ENCODE data around the gene LBX2. TPM values are rescaled to one million over a fixed set of nuclear protein-coding genes. Genes with fewer than 3 reads are reported as not detected.
"Not testable (repeated sequence)": the region's sequence is repeated elsewhere in the genome, so short reads cannot be mapped to it uniquely, and the experiment has no call there.

LBX2 gene
- total RNA-seq, 1 experiment from 2014 or later: 0.97 TPM

- DNase-seq (ENCODE audit: low spot score): no peak
These were observed 5.2 kb upstream of the LBX2 start for GRCh38 chr2:74504591-74504990.

GRCh38 chr2:74503506-74504475 is 4.4 kb upstream of the LBX2 start:
- DNase-seq (ENCODE audit: low spot score): no peak

DNA sequence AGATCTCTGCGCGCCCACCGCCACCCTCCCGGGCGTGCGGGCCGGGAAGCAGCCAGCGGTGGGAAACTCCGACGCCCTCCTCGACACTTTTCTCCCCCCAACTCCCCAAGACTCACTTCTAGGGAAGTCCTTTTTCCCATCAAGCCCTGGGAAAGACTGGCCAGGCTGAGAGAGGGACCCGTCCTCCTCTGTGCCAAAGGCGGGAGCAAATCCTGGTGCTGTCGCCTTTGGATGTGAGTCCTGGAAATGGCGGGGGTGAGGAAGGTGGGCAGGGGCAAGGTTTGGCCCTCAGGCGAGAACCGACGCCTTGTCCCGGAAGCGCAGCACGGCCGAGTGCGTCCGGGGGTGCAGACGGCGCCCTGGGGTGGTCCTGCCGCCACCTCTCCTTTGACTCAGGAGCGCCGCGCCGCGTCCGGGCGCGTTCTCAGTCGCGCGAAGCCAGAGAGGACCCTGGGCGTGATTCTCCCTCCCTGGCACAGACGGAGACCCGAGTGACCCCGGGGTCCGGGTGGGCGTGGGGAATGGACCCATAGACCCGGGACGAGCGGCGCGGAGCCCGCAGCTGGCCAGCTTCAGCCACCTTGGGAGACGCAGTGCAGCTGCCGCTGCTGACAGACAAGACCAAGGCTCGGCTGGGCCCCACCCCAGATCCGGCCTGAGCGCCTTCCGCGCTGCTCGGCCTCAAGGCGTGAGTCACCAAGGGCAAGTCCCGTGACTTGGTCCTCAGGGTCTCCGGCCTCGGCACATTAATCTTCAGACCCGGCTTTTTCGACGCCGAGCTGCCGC is 3.5 kb upstream of the LBX2 start:
- peak; percentile 60 for DNase-seq (ENCODE audit: low spot score)

- no peak for DNase-seq (ENCODE audit: low spot score)
These were observed 2.8 kb upstream of the LBX2 start for GRCh38 chr2:74502147-74502719.

GRCh38 chr2:74501335-74502071 is 2.1 kb upstream of the LBX2 start:
- no peak for DNase-seq (ENCODE audit: low spot score)

DNA sequence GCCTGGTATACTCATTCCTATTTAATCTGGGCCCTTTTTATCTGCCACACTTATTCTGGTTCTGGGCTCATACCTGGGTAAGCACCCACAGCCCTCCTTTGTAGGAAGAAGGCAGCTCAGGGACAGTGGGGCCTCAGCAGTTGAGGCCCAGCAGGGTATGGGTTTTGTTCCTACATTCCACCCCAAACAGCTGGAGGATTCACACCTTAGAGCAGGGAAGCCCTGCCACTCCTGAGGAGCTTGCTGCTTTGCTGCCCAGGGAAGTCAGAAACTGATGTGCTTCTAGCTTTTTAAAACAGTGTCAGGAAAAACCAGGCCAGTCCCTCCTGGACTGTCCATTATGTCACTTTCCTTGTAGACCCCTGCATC is 1.2 kb upstream of the LBX2 start:
- no peak for DNase-seq (ENCODE audit: low spot score)

DNA sequence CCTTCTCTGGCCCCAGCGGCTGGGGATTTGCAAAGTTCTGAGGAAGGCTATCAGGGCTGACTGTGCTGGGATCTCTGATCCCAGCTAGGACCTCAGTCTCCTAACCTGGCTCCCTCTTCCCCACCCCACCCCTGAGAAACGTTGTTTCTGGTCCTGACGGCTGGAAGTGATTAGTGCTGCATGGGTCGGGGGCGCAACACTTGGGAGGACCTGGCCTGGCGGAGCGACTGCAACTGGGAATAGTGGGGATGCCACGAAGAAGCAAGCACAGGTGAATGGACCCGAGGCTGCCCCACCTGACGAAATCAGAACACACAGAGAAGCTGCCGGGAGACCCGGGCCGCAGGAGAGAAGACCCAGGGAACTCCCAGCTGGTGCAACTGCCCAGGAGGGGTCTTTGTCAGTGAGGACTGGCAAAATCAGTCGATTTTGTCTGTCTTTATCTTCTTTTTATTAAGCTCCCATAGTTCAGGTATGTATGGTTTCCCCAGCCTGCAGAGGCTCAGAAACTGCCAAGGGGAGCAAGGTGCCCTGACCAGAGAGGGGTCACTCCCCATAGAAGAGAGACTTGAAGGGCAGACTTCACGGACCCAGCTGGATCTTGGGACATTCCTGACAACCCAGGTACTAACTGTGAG is 656 bp upstream of the LBX2 start:
- no peak for DNase-seq (ENCODE audit: low spot score)

- no peak for DNase-seq (ENCODE audit: low spot score)
These were observed 720 bp downstream of the LBX2 start for GRCh38 chr2:74498500-74499266.

DNA sequence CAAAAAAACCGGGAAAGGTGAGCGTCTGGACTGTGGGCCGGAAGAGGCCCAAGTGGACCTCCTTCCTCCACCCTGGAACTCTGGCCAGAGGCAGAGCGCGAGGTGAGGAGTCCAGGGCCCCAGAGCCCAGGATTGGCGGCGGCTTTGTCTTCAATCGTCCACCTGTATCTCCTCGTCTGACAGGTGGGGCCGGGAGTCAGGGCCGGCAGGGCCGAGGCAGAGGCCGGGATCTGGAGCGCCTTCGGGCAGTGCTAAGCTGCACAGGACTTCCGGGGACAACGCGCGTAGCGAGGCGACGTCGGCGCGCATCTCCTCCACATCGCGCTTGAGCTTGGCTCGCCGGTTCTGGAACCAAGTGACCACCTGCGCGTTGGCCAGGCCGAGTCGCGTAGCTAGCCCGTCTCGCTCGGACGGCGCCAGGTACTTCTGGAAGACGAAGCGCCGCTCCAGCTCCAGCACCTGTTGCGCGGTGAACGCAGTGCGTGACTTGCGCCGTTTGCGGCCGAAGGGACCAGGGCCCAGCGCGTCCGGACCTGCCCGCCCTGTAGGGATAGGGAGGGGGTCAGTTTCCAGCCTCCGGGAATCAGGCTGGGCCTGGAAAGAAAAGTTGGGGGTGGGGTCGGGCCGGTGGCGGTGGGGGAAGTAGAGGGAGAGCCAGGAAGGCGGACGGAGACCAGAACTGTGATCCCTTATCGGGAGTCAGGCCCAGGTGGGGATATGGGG is 1.5 kb downstream of the LBX2 start:
- DNase-seq (ENCODE audit: low spot score): no peak

GRCh38 chr2:74496997-74497776 is 2.2 kb downstream of the LBX2 start:
- DNase-seq (ENCODE audit: low spot score): no peak

- no peak for DNase-seq (ENCODE audit: low spot score)
These were observed 4.0 kb downstream of the LBX2 start for GRCh38 chr2:74495440-74495839.

GRCh38 chr2:74493546-74493945 is 5.9 kb downstream of the LBX2 start:
- no peak for DNase-seq (ENCODE audit: low spot score)

DNA sequence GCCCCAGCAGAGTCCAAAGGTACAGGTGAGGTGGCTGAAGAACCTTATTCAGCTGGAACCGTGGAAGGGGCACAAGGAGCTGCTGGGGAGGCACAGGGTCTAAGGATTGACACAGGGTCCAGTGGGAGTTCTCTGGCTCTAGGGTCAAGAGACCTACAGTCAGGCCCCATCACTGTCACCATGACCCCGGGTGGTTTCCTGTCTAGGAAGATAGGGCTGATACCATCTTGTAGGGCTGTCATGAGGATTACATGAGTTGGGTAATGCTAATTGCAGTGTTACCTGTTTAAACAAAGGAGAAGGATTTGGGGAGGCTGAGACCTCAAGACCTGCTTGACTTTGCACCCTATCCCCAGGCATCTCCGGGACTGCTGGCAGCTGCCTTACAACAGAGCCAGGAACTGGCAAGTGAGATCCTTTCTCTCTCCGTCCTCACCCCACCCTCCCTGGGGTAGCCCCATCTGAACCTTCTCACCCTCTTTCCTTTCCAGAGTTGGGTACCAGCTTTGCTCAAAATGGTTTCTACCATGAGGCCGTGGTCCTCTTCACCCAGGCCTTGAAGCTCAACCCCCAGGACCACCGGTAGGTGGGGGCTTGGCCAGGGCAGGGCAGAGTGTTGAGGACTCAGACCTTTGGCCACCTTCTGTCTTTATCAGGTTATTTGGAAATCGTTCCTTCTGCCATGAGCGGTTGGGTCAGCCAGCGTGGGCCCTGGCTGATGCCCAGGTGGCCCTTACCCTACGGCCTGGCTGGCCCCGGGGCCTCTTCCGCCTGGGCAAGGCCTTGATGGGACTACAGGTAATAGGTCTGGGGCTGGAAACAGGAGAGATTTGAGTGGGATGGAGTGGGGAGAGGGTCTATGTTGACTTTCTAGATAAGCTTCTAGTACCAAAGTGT is 7.5 kb downstream of the LBX2 start:
- DNase-seq (ENCODE audit: low spot score): no peak

- DNase-seq (ENCODE audit: low spot score): no peak
These were observed 9.5 kb downstream of the LBX2 start for GRCh38 chr2:74489906-74490305.

GRCh38 chr2:74488643-74489481 is 10.5 kb downstream of the LBX2 start:
- no peak for DNase-seq (ENCODE audit: low spot score)

GRCh38 chr2:74486141-74486540 is 13.3 kb downstream of the LBX2 start:
- DNase-seq (ENCODE audit: low spot score): no peak

GRCh38 chr2:74483675-74484164 is 15.7 kb downstream of the LBX2 start:
- DNase-seq (ENCODE audit: low spot score): not testable (repeated sequence)

Measured in H4 (cell line).